GM06990 (cell line): ENCODE data around the gene CAGE1.
"Not testable (repeated sequence)": the region's sequence is repeated elsewhere in the genome, so short reads cannot be mapped to it uniquely, and the experiment has no call there.

Source experiments
- DNase-seq: peaks from one replicate; pipeline ENCODE4 v3.0.0-alpha.2; 2011; ENCODE audit not compliant: insufficient read length; ENCODE audit errors: extremely low read depth
- H3K27me3 ChIP-seq: replicated peaks from 2 replicates; pipeline ENCODE4 v1.6.0; 2011; ENCODE audit warnings: low read length; ENCODE audit not compliant: control insufficient read depth, insufficient read depth
- H3K36me3 ChIP-seq: 2 replicates; pipeline ENCODE4 v1.5.1; 2011; ENCODE audit warnings: low read length; ENCODE audit not compliant: control insufficient read depth, insufficient read depth
- H3K4me3 ChIP-seq: replicated peaks from 2 replicates; pipeline ENCODE4 v1.5.1; 2011; ENCODE audit warnings: low read depth, mild to moderate bottlenecking, control low read depth, low read length
- TF ChIP-seq, protein P1 (sequence below): IDR thresholded peaks from 2 replicates; pipeline ENCODE4 v1.5.1; 2011; ENCODE audit warnings: low read length, control low read depth, mild to moderate bottlenecking, inconsistent platforms; ENCODE audit not compliant: insufficient read depth, poor library complexity, severe bottlenecking

The CAGE1 gene

DNA sequence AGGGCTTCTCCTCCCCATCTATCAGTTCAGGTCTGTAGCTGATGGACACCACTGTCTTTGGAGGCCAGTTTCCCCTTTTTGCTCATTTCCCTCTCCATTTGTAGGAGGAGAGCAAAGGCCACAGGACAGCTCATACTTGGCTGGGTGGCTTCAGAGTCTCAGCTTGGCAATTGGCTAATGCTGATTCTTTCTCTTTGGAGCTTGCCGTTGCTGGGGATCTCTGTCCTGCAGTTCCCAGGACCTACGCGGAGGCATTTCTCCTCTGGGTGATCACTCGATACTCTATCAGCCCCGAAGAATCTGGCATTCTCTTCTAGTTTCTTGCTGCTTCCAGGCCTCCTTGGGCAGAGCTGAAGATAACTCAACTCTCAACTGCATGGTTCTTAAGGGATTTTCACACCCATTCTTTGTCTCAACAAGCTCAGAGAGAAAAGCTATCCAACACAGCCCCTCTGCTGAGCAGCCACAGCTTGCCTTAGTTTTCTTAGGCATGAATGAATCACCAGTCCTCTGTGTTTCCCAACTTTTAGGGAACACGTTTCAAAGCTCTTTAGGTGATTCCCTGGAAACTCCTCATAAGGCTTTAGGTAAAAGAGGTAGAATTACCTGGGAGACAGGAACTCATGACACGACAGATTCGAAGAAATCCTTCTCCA lies 57.3 kb downstream of the CAGE1 start:
- H3K36me3 ChIP-seq = no peaks in the 10 kb centered on the region
- TF ChIP-seq, protein P1, sequence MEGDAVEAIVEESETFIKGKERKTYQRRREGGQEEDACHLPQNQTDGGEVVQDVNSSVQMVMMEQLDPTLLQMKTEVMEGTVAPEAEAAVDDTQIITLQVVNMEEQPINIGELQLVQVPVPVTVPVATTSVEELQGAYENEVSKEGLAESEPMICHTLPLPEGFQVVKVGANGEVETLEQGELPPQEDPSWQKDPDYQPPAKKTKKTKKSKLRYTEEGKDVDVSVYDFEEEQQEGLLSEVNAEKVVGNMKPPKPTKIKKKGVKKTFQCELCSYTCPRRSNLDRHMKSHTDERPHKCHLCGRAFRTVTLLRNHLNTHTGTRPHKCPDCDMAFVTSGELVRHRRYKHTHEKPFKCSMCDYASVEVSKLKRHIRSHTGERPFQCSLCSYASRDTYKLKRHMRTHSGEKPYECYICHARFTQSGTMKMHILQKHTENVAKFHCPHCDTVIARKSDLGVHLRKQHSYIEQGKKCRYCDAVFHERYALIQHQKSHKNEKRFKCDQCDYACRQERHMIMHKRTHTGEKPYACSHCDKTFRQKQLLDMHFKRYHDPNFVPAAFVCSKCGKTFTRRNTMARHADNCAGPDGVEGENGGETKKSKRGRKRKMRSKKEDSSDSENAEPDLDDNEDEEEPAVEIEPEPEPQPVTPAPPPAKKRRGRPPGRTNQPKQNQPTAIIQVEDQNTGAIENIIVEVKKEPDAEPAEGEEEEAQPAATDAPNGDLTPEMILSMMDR = no peak
- DNase-seq = no peak
- no peak overlapping the region for H3K4me3 ChIP-seq
- H3K27me3 ChIP-seq = no peaks in the 10 kb centered on the region

DNA sequence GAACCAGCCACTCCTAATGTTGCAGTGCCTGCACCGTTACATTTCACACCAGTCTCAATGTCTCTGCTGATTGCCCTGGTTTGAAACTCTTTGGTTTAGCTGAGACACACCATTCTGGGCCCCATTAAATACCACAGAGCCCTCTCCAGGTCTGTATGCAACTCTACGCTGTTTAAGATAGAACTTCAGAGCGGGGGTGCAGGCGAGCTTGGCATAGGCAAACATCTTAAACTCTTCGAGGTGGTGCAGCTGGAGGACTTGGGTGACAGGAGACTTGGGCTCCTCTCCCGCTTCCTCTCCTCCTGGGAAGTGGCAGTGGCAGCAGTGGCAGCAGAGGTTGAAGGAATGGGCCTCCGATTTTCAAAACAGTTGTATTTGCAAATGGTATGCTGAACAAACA lies 58.1 kb downstream of the CAGE1 start:
- no peak for DNase-seq
- TF ChIP-seq, protein P1 = no peak
- Histone ChIP-seq H3K36me3 (no peaks in the 10 kb centered on the region), H3K4me3 (no peak overlapping the region), H3K27me3 (no peaks in the 10 kb centered on the region)

DNA sequence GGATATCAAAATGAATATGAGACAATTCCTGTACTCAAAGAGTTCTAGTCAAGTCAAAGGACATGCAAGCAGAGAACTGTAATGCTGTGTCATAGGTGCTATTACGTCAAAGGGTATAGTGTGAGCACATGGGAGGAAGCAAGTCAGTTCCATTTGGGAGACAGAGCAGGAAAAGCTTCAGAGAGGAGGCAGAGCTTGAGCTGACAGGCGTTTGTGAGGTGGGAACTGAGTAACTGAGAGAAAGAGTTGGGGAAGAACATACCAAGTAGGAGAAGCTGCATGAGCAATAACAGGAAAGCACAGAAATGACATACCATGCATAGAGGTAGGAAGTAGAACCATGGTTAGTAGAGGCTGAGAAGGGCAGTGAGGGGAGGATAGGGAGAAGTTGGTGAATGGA lies 61.3 kb downstream of the CAGE1 start:
- no peaks in the 10 kb centered on the region for H3K36me3 ChIP-seq
- DNase-seq = no peak
- no peaks in the 10 kb centered on the region for H3K27me3 ChIP-seq
- TF ChIP-seq, protein P1 = no peak
- no peak overlapping the region for H3K4me3 ChIP-seq

DNA sequence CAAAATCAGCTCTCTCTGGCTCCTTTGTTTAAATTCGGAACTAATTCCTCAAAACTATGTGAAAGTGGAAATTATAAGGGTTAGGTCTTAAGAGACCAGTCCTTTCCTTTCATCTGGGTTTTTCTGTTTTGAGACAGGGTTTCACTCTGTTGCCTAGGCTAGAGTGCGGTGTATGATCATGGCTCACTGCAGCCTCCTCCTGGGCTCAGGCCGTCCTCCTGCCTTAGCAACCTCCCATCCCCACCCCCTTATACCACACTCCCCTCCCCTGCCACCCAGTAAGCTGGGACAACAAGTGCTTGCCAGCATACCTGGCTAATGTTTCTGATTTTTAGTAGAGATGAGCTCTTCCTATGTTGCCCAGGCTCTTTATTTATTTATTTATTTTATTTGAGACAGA lies 63.8 kb downstream of the CAGE1 start:
- H3K27me3 ChIP-seq = no peaks in the 10 kb centered on the region
- DNase-seq = no peak
- H3K4me3 ChIP-seq = no peak overlapping the region
- TF ChIP-seq, protein P1 = no peak
- no peaks in the 10 kb centered on the region for H3K36me3 ChIP-seq

DNA sequence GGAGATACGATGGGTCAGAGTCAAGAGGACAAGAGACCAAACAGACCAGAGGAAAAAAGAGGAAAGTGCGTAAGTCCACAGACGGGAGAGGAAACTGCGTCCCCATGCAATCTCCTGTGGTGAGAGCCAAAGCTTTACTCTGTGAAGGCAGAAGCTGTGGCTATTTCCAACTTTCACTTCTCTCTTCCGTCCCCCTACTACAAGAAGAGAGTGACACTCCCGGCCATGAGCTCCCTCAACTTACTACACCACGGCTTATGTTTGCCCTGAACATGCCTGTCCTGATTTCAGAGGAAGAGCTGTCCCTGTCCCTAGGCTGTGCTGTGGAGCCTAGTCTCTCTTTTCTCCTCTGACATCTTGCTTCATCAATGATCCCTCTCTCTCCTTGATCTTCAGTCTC lies 65.0 kb downstream of the CAGE1 start:
- DNase-seq = no peak
- Histone ChIP-seq H3K27me3 (no peaks in the 10 kb centered on the region), H3K4me3 (no peak overlapping the region), H3K36me3 (no peaks in the 10 kb centered on the region)
- TF ChIP-seq, protein P1 = no peak

DNA sequence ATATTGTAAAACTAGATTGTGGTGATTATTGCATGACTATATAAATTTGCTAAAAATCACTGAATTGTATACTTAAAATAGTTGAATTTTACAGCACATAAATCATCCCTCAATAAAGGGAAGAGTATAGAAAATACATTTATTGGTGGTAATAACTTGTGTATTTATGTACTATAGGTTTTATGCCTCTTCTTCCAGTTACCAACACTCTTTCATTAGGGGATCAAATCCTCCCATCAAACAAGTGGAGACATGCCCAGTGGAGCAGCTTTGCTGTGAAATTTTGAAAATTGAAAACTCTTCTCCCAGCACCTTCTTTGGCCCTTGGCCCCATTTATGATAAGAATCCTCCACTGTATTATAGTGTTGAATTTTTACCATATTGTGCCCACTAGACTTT lies 66.5 kb downstream of the CAGE1 start:
- H3K36me3 ChIP-seq = no peaks in the 10 kb centered on the region
- H3K27me3 ChIP-seq = no peaks in the 10 kb centered on the region
- DNase-seq = no peak
- TF ChIP-seq, protein P1 = no peak
- no peak overlapping the region for H3K4me3 ChIP-seq

DNA sequence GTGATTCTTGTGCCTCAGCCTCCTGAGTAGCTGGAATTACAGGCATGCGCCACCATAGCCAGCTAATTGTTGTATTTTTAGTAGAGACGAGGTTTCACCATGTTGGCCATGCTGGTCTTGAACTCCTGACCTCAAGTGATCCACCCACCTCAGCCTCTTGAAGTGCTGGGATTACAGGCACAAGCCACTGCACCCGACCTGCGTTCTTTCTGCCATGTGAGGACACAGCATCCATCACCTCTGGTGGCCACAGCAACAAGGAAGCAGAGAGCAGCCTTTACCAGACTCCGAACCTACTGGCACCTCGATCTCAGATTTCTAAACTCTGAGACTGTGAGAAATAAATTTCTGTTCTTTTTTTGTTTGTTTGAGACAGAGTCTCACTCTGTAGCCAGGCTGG lies 67.7 kb downstream of the CAGE1 start:
- H3K4me3 ChIP-seq, H3K27me3 ChIP-seq, DNase-seq, H3K36me3 ChIP-seq: not testable (repeated sequence)

DNA sequence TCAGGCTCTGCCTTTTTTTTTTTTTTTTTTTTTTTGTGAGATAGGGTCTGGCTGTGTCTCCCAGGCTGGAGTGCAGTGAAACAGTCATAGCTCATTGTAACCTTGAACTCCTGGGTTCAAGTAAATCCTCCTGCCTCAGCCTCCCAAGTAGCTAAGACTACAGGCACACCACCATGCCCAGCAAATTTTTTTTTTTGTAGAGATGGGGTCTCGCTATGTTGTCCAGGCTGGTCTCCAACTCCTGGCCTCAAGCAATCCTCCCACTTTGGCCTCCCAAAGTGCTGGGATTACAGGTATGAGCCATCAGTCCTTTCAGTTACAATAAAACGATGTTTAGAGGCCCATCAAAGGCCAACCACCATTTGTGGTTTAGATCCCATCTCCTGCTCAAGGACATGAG lies 70.1 kb downstream of the CAGE1 start:
- not testable (repeated sequence) for DNase-seq, H3K4me3 ChIP-seq, H3K27me3 ChIP-seq, H3K36me3 ChIP-seq
